HG02610 (cell line): Measurements from ENCODE around the gene DPYD.

ENCODE experiments used
- ATAC-seq: cut with Tn5 transposase; IDR thresholded peaks from one replicate; pipeline ENCODE4 v1.9.1; 2021; ENCODE audit warnings: mild to moderate bottlenecking, moderate library complexity; ENCODE audit not compliant: unreplicated experiment

The DPYD gene

DNA sequence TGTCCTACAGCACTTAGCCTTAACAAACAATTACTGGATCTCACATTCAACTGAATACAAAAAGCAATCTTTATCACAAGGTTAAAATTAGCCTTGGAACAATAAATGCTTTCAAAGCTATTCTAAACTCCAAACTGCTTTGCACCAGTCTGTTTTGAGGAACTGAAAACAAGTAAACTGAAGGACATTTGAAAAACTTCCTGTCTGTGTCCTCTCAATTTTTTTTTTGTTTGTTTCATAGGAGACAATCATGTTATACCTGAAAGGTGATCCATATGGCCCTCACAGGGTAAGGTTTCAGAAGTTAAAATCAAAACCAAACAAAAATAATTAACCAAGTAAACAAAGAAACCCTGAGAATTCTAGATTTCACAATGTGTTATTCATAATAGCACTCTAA, 459.1 kb downstream of the DPYD start:
- peak; percentile 82 for ATAC-seq

DNA sequence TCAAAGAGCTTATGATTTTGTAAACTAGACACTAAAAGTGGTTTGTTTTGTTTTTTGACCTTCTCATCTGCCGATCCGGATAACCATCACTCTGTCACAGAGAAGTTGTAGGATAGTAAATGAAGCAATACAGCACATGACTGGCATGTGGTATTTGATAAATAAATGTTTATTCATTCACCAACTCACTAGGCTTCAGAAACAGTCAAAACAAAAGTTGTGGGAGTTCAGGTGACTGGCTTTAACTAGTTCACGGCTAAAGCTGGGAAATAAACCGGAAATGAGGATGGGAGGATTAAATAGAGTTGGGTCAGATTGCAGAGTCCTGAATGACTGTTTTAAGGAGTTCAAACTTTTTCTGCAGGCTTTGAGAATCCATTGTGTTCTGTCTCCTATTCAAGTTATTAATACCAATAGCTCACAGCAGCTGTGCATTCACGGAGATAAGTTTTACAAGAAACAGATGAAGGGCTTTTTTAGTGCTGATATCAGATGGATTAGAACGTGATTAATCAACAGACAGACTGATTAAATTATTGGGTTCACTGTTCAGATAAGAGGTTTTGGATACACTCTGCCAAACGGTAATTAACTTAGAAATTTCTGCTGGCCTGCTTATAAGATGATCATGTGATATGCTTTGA, 463.3 kb downstream of the DPYD start:
- ATAC-seq: no peak

DNA sequence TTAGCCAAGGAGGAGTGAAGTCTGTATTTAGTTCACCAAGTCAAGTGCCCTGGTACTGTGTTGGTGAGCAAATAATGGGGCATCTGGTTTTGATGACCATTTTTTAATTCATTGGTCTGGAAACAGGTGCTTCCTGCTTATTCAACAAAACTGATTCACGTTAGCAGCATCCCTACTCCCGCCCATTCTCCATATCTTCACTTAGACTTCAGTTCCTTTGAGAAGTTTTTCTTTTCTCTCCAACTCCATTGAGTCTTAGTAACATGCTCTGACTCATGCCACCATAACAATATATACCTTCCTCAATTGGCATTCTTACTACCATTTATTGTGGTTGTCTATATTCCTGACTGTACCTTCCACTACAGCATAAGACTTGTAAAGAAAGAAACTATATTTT, 468.9 kb downstream of the DPYD start:
- ATAC-seq: no peak

DNA sequence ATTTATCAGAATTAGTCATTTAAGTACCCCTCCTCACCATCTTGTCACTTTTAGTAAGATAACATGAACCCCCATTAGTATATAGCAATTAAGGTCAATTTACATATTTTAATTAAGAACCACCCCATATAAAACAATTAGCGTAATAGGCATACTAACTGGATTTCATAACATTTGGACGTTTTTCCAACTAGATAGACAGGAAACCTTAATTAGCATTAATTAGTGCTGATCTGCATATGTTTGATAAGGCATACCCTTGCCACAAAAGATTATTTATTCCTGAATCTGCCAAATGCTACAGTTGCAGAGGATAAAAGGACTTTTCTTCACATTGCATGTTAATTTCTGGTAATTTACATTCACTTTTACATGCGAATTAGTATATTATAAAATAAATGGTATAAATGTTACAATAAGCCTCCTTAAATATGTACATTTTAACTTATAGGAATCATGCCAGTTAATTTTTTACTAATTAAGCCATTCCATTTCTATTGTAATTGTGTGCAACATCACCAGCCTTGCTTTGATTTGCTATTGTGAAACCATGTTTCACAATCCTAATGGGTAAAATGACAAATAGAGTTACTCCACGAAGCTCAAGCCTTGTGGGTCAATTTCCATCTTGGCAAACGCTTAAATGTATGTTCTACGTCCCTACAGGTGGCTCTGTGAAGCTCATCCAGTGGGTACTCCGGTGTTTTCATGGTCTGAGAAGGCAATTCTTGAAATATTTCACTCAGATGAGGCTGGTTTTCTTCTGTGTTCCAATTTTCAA, 469.6 kb downstream of the DPYD start:
- no peak for ATAC-seq

DNA sequence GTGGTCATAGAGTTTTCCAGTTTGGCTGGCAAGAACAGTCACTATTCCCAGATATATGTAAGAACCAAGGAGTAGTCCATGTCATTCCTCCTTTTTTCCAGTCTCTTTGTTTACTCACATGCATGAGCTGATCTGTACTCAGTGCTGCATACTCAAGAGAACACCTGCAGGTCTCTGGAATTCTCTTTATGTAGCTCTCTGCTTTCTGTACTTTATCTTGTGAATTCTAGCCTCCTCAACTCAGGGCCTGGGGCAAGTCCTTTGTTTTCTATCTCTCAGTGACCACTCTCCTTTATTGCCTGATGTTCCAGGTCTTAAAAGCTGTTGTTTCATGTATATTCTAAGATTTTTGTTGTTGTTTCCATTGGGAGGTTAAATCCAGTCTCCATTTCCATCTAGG, 478.9 kb downstream of the DPYD start:
- ATAC-seq: no peak

DNA sequence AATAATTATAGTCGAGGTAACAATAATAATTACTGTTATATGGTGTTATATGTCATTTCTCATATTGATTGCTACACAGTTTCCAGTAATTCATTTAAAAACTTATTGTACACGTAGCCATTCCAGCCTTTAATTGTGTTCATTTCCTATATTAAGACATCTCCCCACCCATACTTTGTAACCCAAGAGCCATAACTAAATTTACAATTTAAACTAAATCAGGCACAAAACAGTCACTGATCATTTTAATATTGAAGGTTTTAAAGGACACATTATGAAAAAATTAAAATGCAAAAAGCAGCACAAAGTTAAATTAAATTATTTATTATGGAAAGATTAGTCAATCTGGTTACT, 487.0 kb downstream of the DPYD start:
- no peak for ATAC-seq

DNA sequence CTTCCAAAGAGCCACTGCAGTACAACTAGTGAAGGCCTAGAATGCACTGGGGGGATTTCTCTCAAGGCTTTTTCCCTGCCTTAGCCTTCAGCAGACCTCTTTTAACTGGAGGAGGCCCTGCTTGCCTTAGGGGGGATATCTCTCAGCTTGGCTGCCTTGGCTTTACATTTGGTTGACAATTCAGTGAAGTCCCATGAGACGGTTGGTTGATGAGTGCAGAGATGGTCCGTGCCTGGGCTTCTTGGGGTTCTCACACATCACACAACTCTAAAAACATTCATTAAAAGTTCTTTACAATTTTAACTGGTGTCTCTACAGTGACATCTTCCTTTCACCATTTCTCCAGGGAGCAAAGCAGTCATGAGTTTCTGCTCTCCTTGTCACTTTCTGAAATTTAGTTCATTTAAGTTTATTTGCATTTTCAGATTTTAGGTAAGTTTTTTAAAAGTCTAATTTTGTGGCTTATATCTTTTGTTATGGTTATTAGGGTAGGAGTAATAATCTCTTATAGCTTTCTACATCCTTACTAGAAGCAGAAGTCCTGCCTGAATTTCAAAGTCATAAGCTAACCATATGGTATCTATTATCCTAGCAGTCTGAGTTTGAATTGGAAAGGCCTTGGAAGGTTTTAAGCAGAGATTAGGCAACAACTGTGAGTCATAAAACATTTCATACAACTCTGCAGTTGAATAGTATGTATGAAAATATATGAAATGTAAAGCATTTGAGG, 487.6 kb downstream of the DPYD start:
- no peak for ATAC-seq

DNA sequence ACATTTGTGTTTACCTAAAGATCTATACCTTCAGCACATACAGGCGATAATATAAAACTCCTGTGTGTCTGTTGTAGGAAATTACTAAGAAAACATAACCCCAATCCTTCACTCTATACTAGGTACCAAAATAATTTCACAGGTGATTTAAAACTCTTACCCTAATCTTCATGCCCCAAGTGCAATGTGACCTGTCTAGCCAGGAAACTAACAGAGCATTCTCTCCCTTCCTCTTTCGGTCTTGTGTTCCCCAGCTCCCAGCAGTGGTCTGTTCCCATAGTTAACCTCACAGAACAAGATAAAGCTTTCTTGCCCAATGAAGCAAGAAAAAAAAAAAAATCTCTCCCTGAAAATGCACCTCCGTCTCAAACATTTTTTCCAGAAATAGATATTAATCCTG, 493.5 kb downstream of the DPYD start:
- ATAC-seq: peak; percentile 62

DNA sequence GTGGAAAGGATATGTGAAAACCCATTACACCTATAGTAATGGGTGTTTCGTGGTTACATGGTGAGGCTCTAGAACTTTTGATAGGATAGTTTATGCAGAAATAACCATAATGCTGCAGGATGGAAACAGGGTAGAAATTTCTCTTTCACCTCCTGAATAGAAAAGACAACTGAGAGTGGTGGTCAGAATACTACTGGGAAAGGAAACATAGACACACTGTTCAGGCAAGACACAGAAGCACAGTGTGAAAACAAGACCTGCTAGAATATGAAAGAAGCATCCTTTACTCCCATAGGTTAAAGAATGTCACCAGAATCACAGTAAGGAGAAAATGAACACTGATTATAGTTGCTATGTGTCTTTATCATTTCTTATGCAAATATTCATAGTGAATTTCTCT, 496.6 kb downstream of the DPYD start:
- ATAC-seq: no peak

DNA sequence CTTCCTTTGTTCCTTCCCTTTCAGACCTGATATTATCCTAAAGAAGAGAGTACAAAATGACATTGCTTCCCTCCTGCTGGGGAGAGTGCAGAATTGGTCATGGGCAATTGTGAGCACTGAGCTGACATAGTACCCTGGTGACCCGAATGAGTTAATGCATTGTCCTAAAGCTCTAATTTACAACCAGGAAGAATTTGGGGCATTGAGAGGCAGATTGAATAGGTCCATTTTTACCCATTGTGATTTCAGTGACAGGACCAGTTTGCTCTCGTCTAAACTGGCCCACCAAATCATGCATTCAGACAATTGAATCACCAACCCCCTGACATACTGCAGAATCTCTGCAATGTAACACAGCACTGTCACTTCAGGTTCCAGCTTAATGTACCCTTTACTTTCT, 497.4 kb downstream of the DPYD start:
- ATAC-seq: no peak

DNA sequence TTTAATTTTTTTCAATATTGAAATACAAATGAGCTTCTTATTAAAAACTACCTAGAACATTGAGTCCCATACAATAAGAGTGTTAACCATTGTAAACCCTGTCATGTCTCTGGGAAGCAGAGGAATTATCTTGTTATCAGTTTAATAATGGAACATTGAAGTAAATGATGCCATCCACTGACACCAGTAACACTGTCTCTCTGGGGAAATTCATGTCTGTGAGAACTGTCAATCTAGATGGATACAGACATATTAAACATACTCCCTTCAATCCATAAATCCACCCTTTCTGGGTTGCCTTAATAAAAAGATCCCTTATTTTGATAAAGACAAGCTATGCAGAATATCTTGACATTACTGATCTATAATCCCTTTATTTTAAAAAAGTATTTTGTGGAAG, 503.2 kb downstream of the DPYD start:
- no peak for ATAC-seq

DNA sequence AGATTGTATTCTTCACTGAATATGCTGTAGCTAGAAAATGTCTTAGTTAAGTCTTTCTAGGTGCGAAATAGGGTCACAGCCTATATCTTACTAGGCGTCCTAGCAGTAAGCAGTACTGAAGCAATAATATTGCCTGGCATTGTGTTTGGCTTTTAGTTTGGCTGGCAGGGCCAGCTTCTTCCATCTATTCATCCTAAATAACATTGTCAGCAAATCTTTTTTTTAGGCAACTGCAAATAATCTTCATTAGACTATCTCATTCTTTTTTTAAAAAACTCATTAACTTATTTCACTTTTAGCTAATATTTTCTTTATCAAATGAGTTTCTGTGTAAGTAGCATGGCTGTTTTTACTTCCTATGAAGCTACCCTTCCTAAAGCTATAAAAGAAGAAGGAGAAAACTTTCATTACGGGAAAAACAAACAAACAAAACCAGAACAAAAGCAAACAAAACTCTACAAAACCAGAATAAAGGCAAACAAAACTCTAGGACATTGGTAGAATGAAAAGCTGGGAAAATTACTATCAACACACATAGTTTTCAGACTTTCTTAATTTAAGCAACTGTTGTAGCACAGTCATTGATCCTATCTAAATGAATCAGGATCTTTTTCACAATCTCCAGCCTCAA, 506.0 kb downstream of the DPYD start:
- no peak for ATAC-seq

DNA sequence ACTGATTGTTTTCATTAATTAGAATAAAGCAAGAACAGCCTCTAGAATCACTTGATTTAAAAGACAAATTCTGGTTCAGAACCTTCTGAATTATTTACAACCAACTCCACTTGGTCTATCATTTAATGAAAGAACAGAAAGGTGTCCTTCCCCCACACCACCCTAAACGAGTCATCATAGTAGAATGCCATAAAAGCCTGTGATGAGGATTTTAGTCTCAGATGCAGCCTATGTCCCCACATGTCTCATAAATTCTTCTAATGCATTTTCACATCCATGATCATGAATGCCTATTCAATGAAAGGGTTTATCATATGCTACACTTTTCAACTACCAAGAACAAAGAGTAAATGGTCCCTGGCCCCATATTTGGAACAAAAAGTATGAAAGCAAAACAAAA, 508.1 kb downstream of the DPYD start:
- no peak for ATAC-seq

DNA sequence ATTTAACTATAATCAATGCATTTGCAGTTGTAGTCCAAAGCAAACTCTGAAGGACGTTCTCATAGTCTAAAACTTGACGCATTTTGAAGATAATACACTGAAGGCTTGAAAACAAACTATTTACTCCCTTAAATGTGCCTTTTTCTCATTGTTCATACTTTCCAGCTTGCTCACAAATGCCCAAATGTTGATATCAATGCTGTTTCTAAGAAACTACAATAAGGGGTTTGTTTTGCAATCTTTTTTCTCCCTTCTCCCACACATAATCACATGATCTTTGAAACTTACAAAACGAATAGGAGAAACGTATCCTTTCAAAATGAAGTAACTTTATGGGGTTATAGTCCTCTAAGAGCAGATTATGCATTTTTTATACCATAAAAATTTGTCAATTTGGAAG, 508.7 kb downstream of the DPYD start:
- ATAC-seq: no peak

DNA sequence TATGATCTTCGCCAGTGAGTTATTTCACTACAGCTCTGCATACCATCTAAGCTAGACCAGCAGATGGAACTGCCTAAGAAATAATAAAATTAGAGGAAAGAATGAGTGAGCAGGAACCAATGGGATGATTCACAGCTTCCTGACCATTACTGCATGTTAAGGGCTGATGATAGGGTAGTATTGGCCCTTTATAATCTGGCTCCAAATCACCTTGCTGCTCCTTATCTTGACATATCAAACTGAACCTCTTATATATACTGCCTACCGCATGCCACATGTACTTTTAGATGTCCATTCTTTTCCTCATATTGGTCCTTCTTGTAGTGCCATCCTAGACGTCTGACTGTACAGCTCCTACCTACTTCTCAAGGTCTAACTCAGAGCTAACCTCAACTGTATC, 524.4 kb downstream of the DPYD start:
- no peak for ATAC-seq

DNA sequence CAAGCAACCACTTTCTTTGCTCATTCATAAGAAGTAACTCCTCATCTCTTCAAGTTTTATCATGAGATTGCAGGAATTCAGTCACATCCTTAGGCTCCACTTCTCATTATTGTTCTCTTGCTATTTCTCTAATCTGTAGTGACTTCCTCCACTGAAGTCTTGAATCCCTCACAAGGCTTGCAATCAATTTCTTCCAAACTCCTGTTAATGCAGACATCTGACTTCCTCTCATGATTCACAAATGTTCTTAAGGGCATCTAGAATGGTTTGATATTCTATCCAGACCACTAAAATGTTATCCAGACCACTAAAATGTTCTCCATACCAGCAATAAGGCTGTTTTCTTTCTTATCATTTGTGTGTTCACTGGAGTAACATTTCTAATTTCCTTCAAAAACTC, 528.1 kb downstream of the DPYD start:
- no peak for ATAC-seq

DNA sequence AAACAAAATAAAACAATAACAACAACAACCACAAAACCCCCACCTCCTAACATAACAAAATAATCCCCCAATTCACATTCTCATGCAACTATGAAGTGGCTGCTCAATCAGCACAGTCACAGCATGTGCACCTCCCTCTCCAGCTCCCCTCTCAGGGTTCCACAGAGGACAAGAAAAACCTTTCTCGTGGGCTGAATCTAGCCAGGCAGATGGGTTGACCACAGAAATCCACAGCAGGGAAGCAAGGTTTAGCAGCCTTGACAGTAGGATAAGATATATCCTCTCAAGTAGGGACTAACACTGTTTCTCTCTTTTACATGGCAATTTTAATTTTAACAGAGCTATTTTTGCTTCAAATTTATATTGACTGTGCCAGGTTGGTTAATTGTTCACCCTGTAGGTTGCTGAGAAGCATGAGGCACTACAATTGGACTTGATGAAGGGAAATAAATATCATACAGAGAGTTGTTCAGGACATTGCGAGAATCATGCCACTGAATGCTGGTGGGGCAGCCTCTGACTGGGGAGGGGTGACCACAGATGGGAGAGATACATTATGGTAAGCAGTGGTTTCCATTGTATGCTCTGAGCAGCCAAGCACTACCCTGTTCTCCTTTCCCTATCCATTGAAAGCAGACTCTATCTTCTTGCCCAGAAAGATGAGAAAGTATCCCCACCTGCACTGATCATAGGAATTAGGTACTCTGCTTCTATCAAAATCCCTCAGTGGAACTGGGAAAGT, 535.1 kb downstream of the DPYD start:
- no peak for ATAC-seq

DNA sequence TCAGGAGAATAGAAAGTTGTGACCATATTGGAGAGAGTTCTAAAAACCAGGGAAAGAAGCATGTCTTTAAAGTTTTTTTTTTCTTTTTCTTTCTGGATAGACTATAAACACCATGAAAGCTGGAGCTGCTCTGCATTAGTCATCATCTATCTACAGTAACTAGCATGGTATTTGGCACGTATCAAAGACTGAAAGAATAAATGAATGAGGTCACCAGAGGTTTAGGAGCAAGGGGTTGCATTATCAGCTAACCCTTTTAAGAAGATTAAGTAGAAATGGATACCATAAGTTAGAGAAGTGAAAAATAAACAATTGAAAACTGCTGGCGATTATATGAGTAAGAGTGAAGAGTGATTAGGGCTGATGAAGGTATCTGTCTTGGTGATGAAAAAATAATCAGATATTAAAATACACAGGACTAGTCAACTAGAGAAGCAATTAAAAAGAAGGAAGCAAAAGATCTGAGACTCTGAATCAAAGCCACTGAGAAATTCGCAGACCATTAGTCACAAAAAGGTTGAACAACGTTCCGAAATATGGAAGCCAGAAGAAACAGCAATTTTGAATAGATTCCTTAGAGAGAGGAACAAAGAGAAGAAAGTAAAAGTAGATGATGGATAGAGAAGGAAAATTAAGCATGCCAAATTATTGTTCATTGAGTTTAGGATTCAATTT, 536.4 kb downstream of the DPYD start:
- ATAC-seq: no peak

DNA sequence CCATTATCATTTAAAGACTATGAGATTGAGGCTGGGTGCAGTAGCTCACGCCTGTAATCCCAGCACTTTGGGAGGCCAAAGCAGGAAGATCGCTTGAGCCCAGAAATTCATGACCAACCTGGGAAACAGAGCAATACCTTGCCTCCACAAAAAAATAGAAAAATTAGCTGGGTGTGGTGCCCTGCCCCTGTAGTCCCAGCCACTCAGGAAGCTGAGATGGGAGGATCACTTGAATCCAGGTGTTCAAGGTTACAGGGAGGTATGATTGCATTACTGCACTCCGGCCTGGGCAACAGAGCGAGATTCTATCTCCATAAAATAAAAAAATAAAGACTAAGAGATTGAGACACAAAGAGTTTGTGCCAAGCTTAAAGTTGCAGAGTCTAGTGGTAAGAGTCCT, 537.0 kb downstream of the DPYD start:
- ATAC-seq: no peak

DNA sequence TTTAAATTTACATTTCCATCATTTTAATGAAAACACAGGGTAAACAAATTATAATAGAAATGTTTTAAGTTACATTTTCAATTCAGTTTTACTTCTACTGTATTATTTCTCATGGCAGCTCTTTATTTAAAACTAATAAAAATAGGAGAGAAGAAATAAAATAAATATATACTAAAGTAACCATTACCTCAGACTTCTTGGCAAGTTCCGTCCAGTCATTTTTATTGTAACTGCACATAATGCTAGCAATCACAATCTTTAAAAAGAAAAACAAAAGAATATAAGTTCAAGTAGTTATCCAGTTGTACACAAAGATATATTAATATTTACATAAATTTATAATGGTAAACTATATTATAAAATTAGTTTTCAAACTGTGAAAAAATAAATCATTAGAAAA, 538.6 kb downstream of the DPYD start:
- no peak for ATAC-seq
